Heart right ventricle (tissue), 16 donors: ENCODE data around the gene DERL3. TPM values are rescaled to one million over a fixed set of nuclear protein-coding genes. Genes with fewer than 3 reads are reported as not detected.

Experiments used
- ATAC-seq, 8 donors: fragments of 200-7000 bp; cut with Tn5 transposase; one replicate each; pipeline ENCODE4 v1.9.1; 2020; ENCODE audit warnings: mild to moderate bottlenecking in 8 of 8, moderate library complexity in 8 of 8, moderate number of reproducible peaks in 1 of 8
- DNase-seq, 2 donors: peaks; one replicate each; pipeline ENCODE4 v3.0.0-alpha.2; 2020
- H3K27ac ChIP-seq, 10 donors: fragments of 200-600 bp; sonication (generic) in 2 of 10; one replicate each; pipeline versions ENCODE4 v1.5.0 to v1.8.0; 2020 to 2022; ENCODE audit warnings: mild to moderate bottlenecking in 3 of 10
- H3K27me3 ChIP-seq, 7 donors: fragments of 200-600 bp; one replicate each; pipeline ENCODE4 v1.8.0; 2021 to 2022; ENCODE audit warnings: mild to moderate bottlenecking in 2 of 7
- H3K36me3 ChIP-seq, 9 donors: fragments of 200-600 bp; sonication (generic) in 1 of 9; one replicate each; pipeline versions ENCODE4 v1.5.0 to v1.8.0; 2020 to 2022; ENCODE audit warnings: mild to moderate bottlenecking in 2 of 9
- H3K4me1 ChIP-seq, 9 donors: fragments of 200-600 bp; sonication (generic) in 1 of 9; one replicate each; pipeline versions ENCODE4 v1.5.0 to v1.8.0; 2020 to 2022; ENCODE audit warnings: mild to moderate bottlenecking in 4 of 9
- H3K4me3 ChIP-seq, 10 donors: fragments of 200-600 bp; sonication (generic) in 2 of 10; one replicate each; pipeline versions ENCODE4 v1.5.0 to v1.8.0; 2020 to 2022; ENCODE audit warnings: mild to moderate bottlenecking in 7 of 10, moderate library complexity in 2 of 10
- H3K9me3 ChIP-seq, 11 donors: fragments of 200-600 bp in 10 of 11; sonication (generic) in 2 of 11; one replicate each; pipeline versions ENCODE4 v1.5.0 to v1.8.0; 2013 to 2022; ENCODE audit warnings: mild to moderate bottlenecking in 2 of 11, control low read depth in 1 of 11, moderate library complexity in 1 of 11
- CTCF ChIP-seq, 9 donors: fragments of 200-600 bp; sonication (generic) in 2 of 9; IDR thresholded peaks; one replicate each; pipeline versions ENCODE4 v1.5.0 to v1.8.0; 2021 to 2022; ENCODE audit warnings: antibody characterized with exemption in 9 of 9, mild to moderate bottlenecking in 5 of 9, moderate library complexity in 1 of 9
- WGBS, 2 donors: extraction: QIAGEN DNeasy Blood & Tissue Kit; methylation state at CpG; one replicate each; pipeline ENCODE4 v1.1.7; 2013; ENCODE audit warnings: inconsistent platforms in 1 of 2; 5-methylcytosine and 5-hydroxymethylcytosine counted together
- intact Hi-C, 10 donors: fragments of 100-400 bp; cut with DNase I; formaldehyde crosslinking; loops; one replicate each; pipeline versions ENCODE4 v1.11.1 to v1.14.2; 2022
- polyA plus RNA-seq, 2 donors: library from polyadenylated mRNA; stranded (reverse); fragments of 200-250 nt; gene quantifications; one replicate each; pipeline ENCODE4 v1.2.3, GENCODE V29; 2013
- total RNA-seq, 10 donors: library from RNA; stranded (reverse); fragmentation: NEBNext Ultra II Directional in 3 of 10; extraction: Animal tissue kit (Norgen Biotek cat#: 25700) in 3 of 10; gene quantifications; one replicate each; pipeline versions ENCODE4 v1.2.1 to v1.2.4, GENCODE V29; 2021 to 2023
- donor health status: Arrhythmogenic right ventricular cardiomyopathy.
- donor health status: ischemic (EF 13 %, LVEDD 7.1; RV severe dilation, severe dysfunction).
- donor health status: healthy with polysubstance abuse.
- donor health status: DM: no; HTN: yes; CAD: no.
- donor health status: DM: no; HTN: no; CAD: no.
- donor health status: ischemic (EF 25% LVEDD 6.9; RV normal size, moderate dysfunction).
- donor health status: ischemic (EF 25% LVEDD 5.7; RV mildly dilated, moderate dysfunction).
- donor health status: healthy.
- donor health status: DM: yes; HTN: yes; CAD: no.
- donor health status: Ischemic cardiomyopathy.
- donor health status: ischemic (EF 35%, LVEDD 5.7; RV mildly dilated, moderate dysfunction).
- donor health status: nonischemic (EF 11% LVEDD 7.7; RV severe dilation, severe dysfunction).
- donor health status: DM: yes; HTN: yes; CAD: no.
- donor health status: PGD.
- donor health status: ischemic (EF 29% LVEDD 5.4; RV normal size, mild dysfunction).
- donor health status: nonischemic (EF 23%, LVEDD 6.1; RV moderate dilation, normal function).

Gene DERL3
- total and polyA plus RNA-seq, 12 donors: 0.91 to 14.1 (median 2.0) TPM

GRCh38 chr22:23826510-23827350 is 12.1 kb downstream of the DERL3 start:
- H3K9me3 ChIP-seq: no peaks in the 10 kb centered on the region
- TF ChIP-seq CTCF (IDR thresholded peaks at IDR 0.05): no peak
- H3K4me1 ChIP-seq: peaks cover 15 to 99% (median 73%) of the 10 kb centered on the region in 9 donors
- no peaks in the 10 kb centered on the region for H3K27me3 ChIP-seq
- DNase-seq: no peak
- WGBS, 2 donors: 66 to 69% methylated on average over 15 of the region's 15 CpGs
- H3K36me3 ChIP-seq: peaks cover 0 to 97% (median 20%) of the 10 kb centered on the region in 9 donors
- intact Hi-C loops: loop anchor here in 1 of 10 donors (5.0 kb wide), 1 partner anchor 39 kb away; the partner anchor contains the start of gene SMARCB1
- peak overlapping the region in 9 of 10 donors; percentile 15 to 91 (median 70) for H3K27ac ChIP-seq
- no peak overlapping the region for H3K4me3 ChIP-seq
- ATAC-seq: no peak

GRCh38 chr22:23825246-23825905 is 13.4 kb downstream of the DERL3 start:
- peaks cover 0 to 98% (median 25%) of the 10 kb centered on the region in 9 donors for H3K36me3 ChIP-seq
- H3K4me3 ChIP-seq: no peak overlapping the region
- H3K27me3 ChIP-seq: no peaks in the 10 kb centered on the region
- WGBS, 2 donors: 92 to 94% methylated on average over 12 of the region's 12 CpGs
- intact Hi-C loops: loop anchor here in 1 of 10 donors (5.0 kb wide), 1 partner anchor 38 kb away; the partner anchor contains the start of gene SMARCB1
- H3K4me1 ChIP-seq: peaks cover 13 to 94% (median 66%) of the 10 kb centered on the region in 9 donors
- H3K9me3 ChIP-seq: no peaks in the 10 kb centered on the region
- H3K27ac ChIP-seq: peak overlapping the region in 8 of 10 donors; percentile 5 to 83 (median 56)
- DNase-seq (no peak), ATAC-seq (no peak)
- no peak for TF ChIP-seq CTCF (IDR thresholded peaks at IDR 0.05)

- Histone ChIP-seq H3K27ac (peak overlapping the region; percentile 9 to 83 (median 73)), H3K4me1 (peaks cover 13 to 87% (median 60%) of the 10 kb centered on the region in 9 donors)
- no peak for DNase-seq
Observed at GRCh38 chr22:23824476-23825245, 14.1 kb downstream of the DERL3 start.

More at GRCh38 chr22:23824476-23825245, 14.1 kb downstream of the DERL3 start:
- Histone ChIP-seq H3K36me3 (peaks cover 0 to 99% (median 25%) of the 10 kb centered on the region in 9 donors), H3K27me3 (no peaks in the 10 kb centered on the region), H3K9me3 (no peaks in the 10 kb centered on the region), H3K4me3 (no peak overlapping the region)
- intact Hi-C loops: loop anchor here in 1 of 10 donors (5.0 kb wide), 1 partner anchor 37 kb away; the partner anchor contains the start of gene SMARCB1
- no peak for TF ChIP-seq CTCF (IDR thresholded peaks at IDR 0.05)
- WGBS, 2 donors: 80 to 85% methylated on average over 13 of the region's 13 CpGs
- no peak for ATAC-seq
